Caki2 (cell line): ENCODE data around the gene ZFPM1. TPM values are rescaled to one million over a fixed set of nuclear protein-coding genes. Genes with fewer than 3 reads are reported as not detected.
"Not testable (repeated sequence)": the region's sequence is repeated elsewhere in the genome, so short reads cannot be mapped to it uniquely, and the experiment has no call there.

Source experiments
- DNase-seq: peaks from one replicate; pipeline ENCODE4 v3.0.0-alpha.2; 2015; ENCODE audit warnings: low read depth
- in situ Hi-C: cut with HindIII; loops from 2 replicates; pipeline ENCODE4 v1.10.0; 2016; ENCODE audit warnings: low sequenced_read_pairs, low pct_unique_long_range_greater_than_20kb, mixed read lengths
- total RNA-seq: library from RNA; depleted of rRNA; stranded (reverse); fragments of >200 nt; shearing (Covaris generic); gene quantifications from 2 replicates; pipeline ENCODE4 v1.2.3, GENCODE V29; 2014; ENCODE audit warnings: low replicate concordance

ZFPM1 gene
- total RNA-seq, 1 experiment from 2014 or later = 1.3 TPM

DNA sequence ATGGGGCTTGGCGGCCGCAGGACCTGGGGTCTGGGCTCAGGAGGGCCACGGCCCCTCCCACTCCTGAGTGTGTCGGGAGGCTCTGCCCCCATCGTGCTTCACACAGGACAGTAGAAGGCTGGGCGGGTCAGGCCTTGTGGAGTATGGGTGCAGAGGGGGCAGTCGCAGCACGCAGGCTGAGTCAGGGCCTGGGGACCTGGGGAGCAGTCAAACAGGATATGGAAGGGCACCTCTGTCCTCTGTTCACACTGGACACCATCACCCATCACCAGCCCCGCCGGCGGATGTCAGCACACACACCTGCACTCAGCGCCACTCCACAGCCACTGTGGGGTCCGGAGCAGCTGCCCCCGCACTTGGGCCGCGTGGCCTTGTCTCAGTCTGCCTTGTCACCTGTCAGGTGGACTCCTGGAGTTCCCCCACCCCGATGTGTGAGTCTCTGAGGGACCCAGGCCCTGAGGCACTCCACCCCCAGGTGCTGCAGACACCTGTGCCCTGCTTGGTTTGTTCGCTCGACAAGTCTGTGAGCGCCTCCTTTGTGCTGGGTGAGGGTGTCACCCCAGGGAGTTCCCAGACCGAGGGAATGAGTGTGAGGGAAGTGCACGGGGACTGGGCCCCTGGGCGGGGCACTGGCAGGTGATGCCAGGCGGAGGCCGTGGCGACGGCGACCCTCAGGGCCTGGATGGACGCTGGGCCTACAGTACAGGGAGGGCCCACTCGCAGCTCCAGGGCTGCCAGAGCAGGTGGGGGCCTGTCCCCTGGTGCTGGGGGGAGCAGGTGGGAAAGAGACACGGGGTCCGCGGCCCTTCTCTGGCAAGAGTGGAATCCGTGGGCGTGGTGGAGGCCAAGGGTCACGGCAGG lies 31.7 kb downstream of the ZFPM1 start:
- in situ Hi-C loops = no loop called here
- DNase-seq = no peak

DNA sequence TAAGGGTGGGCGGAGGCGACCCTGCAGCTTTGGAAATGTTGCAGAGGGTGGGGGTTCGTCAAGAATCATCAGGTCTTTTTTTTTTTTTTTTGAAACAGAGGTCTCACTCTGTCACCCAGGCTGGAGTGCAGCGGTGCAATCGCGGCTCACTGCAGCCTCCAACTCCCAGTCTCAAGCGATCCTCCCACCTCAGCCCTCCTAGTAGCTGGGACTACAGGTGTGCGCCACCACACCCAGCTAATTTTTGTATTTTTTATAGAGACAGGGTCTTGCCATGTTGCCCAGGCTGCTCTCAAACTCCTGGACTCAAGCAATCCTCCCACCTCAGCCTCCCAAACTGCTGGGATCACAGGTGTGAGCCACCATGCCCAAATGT lies 32.3 kb downstream of the ZFPM1 start:
- in situ Hi-C loops, DNase-seq: not testable (repeated sequence)

DNA sequence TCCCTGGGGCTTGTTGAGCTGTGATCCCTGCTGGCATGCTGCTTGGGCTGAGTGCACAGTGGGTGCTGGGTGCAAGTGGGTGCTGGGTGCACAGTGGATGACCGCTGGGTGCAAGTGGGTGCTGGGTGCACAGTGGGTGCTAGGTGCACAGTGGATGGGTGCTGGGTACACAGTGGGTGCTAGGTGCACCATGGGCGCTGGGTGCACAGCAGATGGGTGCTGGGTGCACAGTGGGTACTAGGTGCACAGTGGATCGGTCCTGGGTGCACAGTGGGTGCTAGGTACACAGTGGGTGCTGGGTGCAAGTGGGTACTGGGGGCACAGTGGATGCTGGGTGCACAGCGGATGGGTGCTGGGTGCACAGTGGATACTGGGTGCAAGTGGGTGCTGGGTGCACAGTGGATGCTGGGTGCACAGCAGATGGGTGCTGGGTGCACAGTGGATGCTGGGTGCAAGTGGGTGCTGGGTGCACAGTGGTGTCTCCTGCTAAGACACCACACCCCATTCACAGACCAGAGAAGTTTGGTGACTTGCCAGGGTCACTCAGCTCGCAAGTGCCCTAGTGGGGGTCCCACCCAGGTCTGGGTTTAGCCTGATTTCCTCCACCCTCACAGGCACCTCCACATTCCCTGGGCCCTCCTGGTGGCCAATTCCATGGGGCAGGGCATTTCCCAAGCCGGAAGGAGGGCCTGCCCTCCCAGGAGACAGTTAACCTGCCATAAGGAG lies 33.5 kb downstream of the ZFPM1 start:
- DNase-seq = no peak
- in situ Hi-C loops = no loop called here

DNA sequence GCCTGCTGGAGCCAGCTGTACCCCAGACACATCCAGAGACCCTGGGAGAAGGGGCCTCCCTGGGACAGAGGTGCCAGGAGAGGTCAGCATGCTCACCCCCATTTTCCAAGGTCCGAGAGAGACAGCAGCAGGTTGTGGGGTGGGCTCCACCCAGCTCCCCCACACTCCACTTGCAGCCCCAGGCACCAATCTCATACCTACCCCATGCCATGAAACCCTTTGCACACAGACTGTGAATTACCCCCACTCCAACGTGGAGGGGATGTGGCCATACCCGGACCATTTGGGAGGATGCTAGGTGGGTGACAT lies 34.0 kb downstream of the ZFPM1 start:
- no peak for DNase-seq
- in situ Hi-C loops = no loop called here

DNA sequence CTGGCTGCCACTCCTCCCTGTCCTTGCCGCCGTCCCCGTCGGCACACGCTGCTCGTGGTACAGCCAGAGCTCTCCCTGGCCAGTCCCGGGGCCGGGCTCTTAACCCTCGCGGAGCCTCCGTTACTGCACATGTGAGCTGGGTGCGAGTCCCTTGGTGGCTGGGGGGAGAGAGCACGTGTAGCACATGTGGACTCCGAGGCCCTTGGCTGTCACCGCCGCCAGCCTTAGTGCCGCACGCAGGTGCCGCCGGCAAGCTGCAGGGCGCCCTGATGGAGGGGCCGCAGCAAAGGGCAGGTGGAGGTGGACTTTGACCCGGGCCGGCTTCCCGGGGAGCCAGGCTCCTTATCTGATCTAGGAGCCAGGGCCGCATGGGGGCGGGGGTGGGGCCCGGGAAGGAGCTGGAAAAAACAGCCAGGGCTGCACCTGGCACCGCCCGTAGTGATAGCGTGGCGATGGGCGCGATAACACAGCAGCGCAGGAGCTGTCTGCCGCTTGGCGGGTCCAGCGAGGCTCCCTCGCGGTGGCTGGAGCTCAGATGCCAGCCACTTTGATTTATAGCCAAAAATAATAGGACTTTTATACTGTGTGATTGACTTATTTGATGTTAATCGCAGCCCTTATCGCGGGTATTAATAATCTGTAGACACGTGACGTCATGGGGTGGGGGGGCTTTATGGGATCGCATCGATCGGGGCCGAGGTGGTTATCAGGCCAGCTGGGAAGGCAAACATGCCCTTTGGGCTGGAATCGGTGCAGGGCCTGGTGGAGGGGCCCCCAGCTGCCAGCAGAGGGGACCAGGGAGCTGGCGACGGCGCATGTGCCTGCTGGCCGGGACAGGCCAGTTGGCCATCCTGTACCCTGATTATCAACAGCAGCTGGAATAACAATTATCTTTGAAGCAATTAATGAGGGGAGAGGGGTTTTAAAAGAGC lies 35.1 kb downstream of the ZFPM1 start:
- no peak for DNase-seq
- in situ Hi-C loops = no loop called here

DNA sequence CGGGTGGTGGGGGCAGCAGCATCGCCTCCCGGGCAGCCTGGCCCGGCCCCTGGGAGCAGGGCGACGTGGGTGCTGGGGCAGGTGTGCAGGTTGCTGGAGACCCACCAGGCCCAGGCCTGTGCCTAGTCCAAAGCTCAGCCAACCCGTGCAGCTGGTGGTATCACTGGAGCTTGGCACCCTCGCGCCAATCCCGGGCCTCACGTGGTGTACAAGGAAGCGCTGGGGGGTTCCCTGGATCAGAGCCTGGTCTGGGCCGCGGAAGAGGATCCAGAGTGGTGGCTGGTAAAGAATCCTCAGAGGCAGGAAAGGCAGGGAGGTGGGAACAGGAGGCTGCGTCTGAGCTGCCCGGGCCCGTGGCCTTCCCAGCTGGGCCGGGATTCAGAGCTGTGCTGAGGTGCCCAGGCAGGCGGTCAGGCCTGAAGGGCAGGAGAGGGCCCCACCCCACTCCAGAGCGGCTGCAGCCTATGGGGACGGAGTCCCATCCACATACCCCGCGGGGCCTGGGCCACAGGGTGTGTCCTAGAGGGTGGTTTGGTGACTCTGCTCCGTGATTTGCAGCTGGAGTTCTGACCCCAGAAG lies 36.2 kb downstream of the ZFPM1 start:
- in situ Hi-C loops = no loop called here
- no peak for DNase-seq

DNA sequence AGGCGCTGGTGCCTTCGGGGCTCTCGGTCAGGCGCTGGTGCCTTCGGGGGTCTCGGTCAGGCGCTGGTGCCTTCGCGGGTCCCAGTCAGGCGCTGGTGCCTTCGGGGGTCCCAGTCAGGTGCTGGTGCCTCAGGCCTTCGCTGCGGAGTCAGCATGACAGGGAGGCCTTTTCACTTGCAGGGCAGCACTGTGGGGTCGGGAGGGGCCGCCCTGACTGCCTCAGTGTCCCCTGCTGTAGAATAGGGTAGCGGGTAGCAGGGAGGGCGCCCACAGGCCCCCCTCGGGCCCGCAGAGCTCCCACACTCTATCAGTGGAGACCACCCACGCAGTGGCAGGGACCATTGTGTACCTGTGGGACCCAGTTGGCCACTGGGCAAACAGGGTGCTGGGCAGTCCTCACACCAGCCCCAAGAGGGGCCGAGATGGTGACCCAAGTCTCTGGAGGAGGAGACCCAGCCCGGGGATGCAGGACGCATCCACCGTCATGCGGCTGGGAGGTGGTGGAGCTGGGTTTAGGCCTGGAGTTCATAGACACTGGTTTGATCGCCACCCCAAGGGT lies 38.0 kb downstream of the ZFPM1 start:
- in situ Hi-C loops = no loop called here
- DNase-seq = no peak

DNA sequence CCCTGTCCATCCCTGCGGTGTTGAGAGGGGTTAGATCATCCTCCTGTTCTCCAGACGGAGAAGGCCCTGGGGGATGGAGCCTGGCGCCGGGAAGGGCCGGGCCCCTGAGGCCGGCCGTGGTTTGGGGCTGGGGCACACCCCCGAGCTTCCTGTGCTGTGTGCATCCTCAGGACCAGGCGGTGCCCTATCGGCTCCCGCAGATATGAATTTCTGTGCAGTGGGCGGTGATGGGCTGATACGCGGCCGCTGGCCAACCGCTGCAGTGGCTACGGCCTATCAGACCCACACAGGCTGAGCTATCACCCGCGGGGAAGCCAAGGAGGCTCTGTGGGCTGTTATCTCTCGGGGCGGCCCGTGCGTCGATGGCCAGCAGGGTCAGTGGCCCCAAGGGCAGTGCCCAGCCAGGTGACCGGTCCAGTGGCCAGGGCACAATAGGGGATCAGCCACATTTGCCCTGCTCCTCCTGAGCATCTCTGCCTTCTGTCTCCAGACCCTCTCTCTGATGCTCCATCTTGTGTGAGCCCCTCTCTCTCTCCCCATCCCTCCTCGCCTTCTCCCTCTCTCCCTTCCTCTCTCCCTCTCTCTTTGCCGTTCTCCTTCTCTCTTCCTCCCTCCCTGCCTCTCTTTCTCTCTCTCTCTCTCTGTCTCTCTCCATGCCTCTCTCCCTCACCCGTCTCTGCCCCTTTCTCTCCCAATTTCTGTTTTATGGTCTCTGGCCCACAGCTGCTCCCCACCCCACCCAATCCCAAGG lies 38.7 kb downstream of the ZFPM1 start:
- DNase-seq = no peak

DNA sequence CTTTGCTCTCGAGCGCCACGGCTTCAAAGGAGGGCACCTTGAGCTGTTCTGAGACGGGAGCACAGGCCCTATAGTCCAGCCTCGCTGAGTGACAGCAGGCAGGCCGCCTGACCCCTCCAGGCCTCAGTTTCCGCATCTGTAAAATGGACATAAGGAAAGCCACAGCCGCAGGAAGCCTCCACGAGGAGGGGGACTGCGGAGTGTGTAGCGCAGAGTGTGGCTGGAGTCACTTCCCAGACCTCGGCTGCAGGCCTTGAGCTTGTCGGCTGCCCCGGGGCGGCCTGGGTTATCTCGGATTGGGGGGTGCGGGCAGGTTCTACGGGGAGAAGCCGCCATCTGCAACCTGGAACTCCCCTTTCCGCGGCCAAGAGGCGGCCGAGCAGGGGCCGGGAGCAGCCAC lies 40.8 kb downstream of the ZFPM1 start:
- no peak for DNase-seq
- in situ Hi-C loops = no loop called here

More for the DNA sequence above, 38.7 kb downstream of the ZFPM1 start:
- in situ Hi-C loops = no loop called here

DNA sequence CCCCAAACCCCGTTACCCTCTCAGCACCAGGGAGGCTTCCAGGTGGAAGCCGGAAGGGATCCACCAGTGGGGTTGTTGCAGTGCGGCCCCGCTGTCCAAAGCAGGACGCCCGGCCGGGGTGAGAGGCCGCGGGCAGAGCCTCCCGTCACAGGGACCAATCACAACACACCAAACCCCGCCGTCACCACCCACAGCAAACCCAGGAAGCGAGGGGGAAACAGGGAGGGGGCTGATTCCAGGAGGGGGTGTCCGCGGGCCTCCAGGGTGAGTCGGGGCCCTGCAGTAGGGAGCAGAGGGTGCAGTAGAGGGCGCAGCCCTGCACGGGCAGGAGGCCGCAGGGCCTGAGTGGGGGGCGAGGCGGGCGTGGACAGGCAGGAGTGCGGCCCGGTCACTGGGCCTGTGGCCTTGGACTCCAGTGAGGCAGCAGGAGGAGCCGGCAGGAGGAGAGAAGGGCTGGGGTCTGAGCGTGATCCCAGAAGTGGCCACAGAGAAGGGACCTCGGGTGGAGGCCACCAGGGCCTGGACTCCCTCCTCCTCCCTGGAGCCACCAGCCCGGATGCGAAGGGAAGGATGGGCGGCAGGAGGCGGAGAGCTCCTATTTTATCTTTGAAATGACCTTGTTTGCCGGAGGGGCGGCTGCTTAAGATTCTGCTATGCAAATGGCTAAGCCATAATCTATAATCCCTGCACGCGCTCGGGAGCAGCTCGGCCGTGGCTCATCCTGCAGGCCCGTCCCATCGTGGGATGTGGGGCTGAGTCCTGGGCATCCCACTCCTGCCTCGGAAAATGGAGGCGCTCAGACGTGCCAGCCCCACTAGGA lies 41.5 kb downstream of the ZFPM1 start:
- in situ Hi-C loops = no loop called here

DNA sequence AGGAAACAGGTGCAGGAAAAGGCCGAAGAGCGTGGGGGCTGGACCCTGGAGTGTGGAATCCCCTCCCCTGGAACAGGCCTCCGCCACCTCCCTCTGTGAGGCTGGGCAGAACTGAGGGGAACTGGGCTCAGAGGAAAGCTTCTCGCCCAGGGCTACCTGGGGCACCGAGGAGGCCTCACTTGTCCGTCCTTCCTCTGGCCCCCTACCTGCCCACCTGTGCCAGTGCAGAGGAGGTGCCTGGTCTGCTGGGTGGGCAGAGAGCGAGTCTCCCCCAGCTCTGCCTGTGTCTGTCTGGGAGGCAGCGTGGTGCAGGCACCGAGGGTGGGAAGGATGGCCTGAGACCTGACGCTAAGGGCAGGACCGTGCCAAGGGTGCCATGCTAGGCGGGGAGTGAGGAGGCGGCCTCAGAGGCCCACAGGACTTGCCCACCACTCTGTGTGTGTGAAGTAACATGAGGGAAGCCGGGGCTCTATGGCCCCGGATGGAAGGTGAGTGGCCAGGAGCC lies 42.2 kb downstream of the ZFPM1 start:
- DNase-seq = no peak
- in situ Hi-C loops = no loop called here

More for the DNA sequence above, 41.5 kb downstream of the ZFPM1 start:
- no peak for DNase-seq

DNA sequence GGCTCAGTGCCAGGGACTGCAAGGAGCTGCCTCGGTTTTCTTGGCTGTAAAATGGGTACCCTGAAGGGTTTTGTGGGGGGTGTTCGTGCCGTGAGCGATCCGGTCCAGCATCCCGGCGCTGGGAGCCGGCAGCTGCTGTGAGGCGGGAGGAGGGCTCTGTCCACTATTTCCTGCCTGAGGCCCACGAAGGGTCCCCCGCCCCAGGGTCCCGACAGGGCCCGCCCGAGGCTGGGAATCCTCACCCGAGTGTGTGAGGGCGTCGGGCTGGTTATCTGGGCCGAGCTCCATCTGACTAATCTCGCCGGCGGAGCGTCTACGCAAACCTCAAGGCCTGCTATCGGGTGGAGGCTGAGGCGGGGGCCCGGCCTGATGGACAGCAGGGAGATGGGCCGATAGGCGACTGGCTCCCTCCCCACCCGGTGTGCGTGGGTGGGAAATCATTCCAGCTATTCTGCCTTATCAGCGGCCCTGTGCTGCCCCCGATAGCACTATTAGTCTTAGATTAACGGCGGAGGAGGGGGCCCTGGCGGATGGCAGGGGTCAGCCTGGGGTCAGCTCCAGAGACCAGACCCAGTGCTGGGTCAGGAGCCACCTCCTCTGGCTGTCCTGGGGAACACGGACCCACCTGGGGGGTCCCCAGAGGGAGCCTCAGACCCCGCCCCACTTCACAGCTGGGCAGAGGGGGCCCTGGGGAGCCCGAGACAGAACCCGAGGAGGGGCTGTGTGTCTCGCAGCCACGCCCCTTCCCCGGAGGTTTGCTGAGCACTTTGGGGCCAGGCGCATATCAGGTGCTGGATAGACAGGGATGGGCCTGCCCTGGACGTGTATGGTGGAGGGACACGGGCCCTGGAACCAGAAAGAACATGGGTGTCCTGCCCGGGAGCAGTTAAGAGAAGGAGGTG lies 44.7 kb downstream of the ZFPM1 start:
- DNase-seq = no peak
- in situ Hi-C loops = no loop called here

DNA sequence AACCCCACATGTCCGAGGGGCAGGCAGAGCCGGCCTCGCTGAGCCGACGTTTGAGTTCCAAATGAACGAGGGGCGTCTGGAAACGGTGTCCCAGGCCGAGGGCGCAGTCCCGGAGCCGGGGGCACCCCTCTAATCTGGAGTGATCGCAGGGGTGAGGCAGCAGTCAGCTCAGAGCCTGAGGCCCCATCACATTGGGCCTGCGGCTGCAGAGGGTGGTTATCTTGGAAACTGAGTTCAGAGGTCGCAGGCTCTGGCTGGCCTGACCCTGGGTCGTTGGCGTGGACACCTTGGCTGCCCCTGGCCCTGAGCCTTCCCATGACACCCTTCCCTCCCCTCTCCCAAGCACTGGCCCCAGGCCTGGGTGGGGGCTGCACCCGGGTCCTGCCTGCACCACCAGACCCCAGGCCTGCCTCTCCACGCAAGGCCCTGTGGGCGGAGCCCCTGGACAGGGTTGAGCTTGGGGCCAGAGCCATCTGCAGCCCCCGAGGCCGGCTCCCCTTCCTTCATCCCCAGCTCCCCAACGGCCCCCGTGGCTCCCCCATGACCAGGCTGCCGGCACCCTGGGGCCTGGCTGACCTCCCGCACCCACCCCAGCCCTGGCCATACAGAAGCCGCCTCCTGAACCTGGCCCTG lies 45.6 kb downstream of the ZFPM1 start:
- DNase-seq = no peak
- in situ Hi-C loops = no loop called here

DNA sequence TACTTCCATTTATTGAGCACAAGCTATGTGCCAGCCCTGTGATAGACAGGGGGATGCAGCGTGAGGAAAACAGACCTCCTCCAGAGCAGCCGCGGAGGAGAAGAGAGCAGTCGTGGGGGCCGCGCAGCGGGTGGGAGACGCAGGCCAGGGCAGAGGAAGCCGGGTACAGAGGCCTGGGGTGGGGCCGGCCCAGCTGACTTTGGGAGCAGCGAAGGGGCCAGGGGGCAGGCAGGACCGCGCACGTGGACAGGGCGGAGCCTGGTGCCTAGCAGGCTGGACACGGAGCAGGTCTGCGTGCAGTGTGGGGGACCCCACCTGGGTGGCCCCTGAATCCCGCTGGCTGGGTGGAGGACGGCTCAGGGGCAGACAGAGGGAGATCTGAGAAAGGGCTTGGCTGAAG lies 46.2 kb downstream of the ZFPM1 start:
- in situ Hi-C loops = no loop called here
- no peak for DNase-seq

DNA sequence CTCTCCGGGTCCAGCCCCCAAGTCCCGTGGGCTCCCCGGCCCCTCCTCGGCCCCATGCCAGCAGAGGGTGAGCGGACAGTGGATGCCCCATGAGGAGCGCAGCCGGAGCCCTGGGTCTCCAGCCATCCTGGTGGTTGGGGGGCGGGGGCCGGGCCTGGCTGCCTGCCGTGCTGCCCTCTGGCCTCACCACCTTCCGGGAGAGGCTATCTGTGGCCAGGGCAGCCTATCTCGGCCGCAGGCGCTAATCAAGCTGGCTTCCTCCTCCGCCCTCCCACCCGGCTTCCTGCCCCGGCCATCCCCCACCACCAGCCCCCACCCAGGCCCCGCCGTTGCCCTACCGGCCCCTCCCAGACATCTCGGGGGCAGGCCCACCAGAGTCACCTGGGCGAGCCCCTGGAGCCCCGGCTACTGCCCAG lies 46.8 kb downstream of the ZFPM1 start:
- no peak for DNase-seq

More for the DNA sequence above, 46.8 kb downstream of the ZFPM1 start:
- in situ Hi-C loops = no loop called here
